ENCODE results near the gene ACOXL. TPM values are rescaled to one million over a fixed set of nuclear protein-coding genes. Genes with fewer than 3 reads are reported as not detected.

The ACOXL gene
- total and polyA plus RNA-seq, 9 donors: 0.17 to 0.31 (median 0.23) TPM; not detected in 4

DNA sequence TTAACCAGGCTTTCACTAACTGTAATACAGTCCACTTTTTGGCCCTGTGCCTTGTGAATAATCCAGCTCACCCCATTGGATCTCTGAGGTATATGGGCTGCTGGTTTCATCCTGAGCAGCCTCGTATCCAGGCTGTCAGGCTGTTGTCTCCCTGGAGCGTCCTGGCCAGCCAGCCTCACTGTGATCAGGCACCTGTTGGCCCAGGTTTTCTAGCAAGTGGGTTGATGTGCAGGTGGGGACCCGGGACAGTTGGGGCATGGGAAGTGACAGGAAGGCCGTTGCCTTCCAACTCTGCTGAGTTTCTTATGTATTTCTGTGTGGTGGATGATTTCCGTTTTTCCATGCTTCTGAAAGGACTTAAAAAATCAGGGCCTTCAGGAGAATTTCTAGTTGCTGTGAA is 132.4 kb downstream of the ACOXL start:
- intact Hi-C loops (cut with DNase I): no loop called here
- Histone ChIP-seq H3K36me3 (no peaks in the 10 kb centered on the region), H3K4me3 (no peak overlapping the region), H3K4me1 (ENCODE audit: insufficient read depth) (no peaks in the 10 kb centered on the region), H3K27ac (no peak overlapping the region), H3K27me3 (no peaks in the 10 kb centered on the region), H3K9me3 (no peaks in the 10 kb centered on the region)
- DNase-seq: no peak
- 82 to 89% (median 88%) methylated on average over 5 of the region's 5 CpGs for WGBS, 3 donors
- TF ChIP-seq POLR2A (IDR thresholded peaks at IDR 0.05) (no peak), EP300 (IDR thresholded peaks at IDR 0.05) (no peak)
- TF ChIP-seq, protein P1, sequence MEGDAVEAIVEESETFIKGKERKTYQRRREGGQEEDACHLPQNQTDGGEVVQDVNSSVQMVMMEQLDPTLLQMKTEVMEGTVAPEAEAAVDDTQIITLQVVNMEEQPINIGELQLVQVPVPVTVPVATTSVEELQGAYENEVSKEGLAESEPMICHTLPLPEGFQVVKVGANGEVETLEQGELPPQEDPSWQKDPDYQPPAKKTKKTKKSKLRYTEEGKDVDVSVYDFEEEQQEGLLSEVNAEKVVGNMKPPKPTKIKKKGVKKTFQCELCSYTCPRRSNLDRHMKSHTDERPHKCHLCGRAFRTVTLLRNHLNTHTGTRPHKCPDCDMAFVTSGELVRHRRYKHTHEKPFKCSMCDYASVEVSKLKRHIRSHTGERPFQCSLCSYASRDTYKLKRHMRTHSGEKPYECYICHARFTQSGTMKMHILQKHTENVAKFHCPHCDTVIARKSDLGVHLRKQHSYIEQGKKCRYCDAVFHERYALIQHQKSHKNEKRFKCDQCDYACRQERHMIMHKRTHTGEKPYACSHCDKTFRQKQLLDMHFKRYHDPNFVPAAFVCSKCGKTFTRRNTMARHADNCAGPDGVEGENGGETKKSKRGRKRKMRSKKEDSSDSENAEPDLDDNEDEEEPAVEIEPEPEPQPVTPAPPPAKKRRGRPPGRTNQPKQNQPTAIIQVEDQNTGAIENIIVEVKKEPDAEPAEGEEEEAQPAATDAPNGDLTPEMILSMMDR (IDR thresholded peaks at IDR 0.05): no peak

DNA sequence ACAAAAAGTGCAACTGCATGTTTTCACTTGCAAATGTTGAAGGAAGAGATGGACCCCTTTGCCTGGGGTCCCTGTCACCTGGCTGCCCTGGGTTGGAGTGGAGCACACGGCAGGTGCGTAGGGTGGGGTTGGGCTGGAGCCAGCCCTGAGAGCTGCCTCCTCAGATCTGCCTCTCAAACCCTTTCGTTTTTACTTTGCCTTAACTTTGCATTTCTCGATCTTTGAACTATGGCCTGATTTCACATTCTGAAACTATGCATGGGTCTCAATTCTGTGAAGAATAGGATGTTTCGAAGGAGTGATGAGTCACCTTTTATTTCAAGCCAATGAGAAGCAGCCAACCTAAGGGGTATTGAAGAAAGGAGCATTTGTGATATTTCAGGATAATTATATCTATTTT is 132.8 kb downstream of the ACOXL start:
- Histone ChIP-seq H3K9me3 (no peaks in the 10 kb centered on the region), H3K4me1 (ENCODE audit: insufficient read depth) (no peaks in the 10 kb centered on the region), H3K36me3 (no peaks in the 10 kb centered on the region), H3K27me3 (no peaks in the 10 kb centered on the region), H3K4me3 (no peak overlapping the region), H3K27ac (no peak overlapping the region)
- intact Hi-C loops (cut with DNase I): no loop called here
- DNase-seq: no peak
- WGBS, 3 donors: 70 to 77% (median 71%) methylated on average over 5 of the region's 5 CpGs
- TF ChIP-seq EP300 (IDR thresholded peaks at IDR 0.05) (no peak), POLR2A (IDR thresholded peaks at IDR 0.05) (no peak)
- TF ChIP-seq, protein P1 (IDR thresholded peaks at IDR 0.05): no peak

DNA sequence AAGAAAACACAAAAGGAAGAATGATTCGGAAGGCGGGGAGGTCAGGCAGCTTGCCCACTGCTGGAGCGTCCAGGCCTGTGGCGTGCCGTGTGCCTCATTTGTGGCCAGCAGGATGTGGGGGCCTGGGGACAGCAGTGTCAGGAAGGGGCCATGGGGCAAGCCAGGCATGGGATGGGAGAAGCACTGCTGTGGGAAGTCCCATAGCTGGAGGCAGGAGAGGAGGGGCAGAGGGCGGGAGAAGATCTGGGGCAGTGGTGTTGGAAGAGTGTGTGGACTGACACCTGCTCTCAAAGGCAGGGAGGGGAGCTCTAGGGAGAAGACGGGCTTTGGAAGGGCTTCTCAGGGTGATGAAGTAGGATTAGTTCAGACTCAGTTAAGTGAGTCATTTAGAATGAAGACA is 133.7 kb downstream of the ACOXL start:
- no peak overlapping the region for H3K4me3 ChIP-seq
- intact Hi-C loops (cut with DNase I): no loop called here
- TF ChIP-seq EP300 (IDR thresholded peaks at IDR 0.05) (no peak), POLR2A (IDR thresholded peaks at IDR 0.05) (no peak)
- TF ChIP-seq, protein P1 (IDR thresholded peaks at IDR 0.05): no peak
- H3K36me3 ChIP-seq: no peaks in the 10 kb centered on the region
- H3K27me3 ChIP-seq: no peaks in the 10 kb centered on the region
- no peak overlapping the region for H3K27ac ChIP-seq
- 70 to 77% (median 71%) methylated on average over 7 of the region's 7 CpGs for WGBS, 3 donors
- no peak for DNase-seq
- no peaks in the 10 kb centered on the region for H3K4me1 ChIP-seq (ENCODE audit: insufficient read depth)
- no peaks in the 10 kb centered on the region for H3K9me3 ChIP-seq

DNA sequence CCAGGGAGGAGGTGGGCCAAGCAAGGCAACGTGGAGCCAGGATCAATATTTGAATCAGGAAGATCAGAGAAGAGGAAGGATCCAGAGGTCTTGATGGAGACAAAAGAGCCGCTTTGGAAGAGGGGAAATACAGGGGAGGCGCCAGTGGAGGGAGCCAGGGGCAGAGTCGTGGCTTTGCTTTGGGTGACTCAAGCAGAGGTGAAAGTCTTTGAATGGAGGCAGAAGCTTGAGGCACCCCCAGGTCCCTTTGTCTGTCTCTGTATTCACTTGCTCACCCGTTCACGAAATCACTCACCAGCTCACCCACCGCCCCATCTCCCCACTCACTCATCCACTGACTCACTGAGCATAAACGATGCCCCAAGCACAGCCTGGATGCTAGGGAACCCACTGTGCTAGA is 134.1 kb downstream of the ACOXL start:
- WGBS, 3 donors: 77 to 81% (median 80%) methylated on average over 8 of the region's 8 CpGs
- Histone ChIP-seq H3K36me3 (no peaks in the 10 kb centered on the region), H3K9me3 (no peaks in the 10 kb centered on the region), H3K4me1 (ENCODE audit: insufficient read depth) (no peaks in the 10 kb centered on the region), H3K27ac (no peak overlapping the region), H3K4me3 (no peak overlapping the region), H3K27me3 (no peaks in the 10 kb centered on the region)
- no peak for DNase-seq
- TF ChIP-seq, protein P1 (IDR thresholded peaks at IDR 0.05): no peak
- intact Hi-C loops (cut with DNase I): no loop called here

DNA sequence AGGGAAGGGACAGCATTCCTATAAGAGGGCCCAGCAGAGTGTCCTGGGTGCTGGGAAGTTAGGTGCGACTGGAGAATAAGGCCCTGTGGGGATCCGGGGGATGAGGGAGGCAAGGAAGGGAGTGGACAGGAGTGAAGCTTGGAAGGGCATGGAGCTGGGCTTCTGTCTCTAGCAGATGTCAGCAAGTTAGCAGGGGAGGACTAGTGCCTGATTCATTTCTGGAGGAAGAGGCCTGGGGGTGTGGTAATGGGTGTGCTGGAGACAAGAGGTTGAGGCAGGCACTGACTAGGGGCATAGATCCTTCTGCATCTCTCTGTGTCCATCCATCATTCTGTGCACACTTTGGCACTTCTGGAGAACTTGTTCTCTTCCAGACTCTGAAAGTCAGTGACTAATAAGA is 134.7 kb downstream of the ACOXL start:
- WGBS, 3 donors: 71 to 84% (median 76%) methylated on average over 2 of the region's 2 CpGs
- intact Hi-C loops (cut with DNase I): no loop called here
- Histone ChIP-seq H3K36me3 (no peaks in the 10 kb centered on the region), H3K9me3 (no peaks in the 10 kb centered on the region), H3K27ac (no peak overlapping the region), H3K27me3 (no peaks in the 10 kb centered on the region), H3K4me3 (no peak overlapping the region), H3K4me1 (ENCODE audit: insufficient read depth) (no peaks in the 10 kb centered on the region)
- DNase-seq: no peak
- TF ChIP-seq POLR2A (IDR thresholded peaks at IDR 0.05): no peak
- TF ChIP-seq EP300 (IDR thresholded peaks at IDR 0.05): no peak
- TF ChIP-seq, protein P1 (IDR thresholded peaks at IDR 0.05): no peak

All from ovary (tissue), 9 donors.